ENCODE data around the gene MGAT4C.

The MGAT4C gene

GRCh38 chr12:85979641-85980040 is 276.6 kb downstream of the MGAT4C start:
- H3K36me3 ChIP-seq (ENCODE audit: control insufficient read depth, insufficient read depth, low read length), result no peaks in the 10 kb centered on the region

GRCh38 chr12:85975716-85976115 is 280.5 kb downstream of the MGAT4C start:
- H3K27me3 ChIP-seq (replicated peaks; ENCODE audit: control insufficient read depth, insufficient read depth, low read length), result no peaks in the 10 kb centered on the region
- no peak for DNase-seq (ENCODE audit: extremely low read depth, insufficient read length)
- H3K36me3 ChIP-seq (ENCODE audit: control insufficient read depth, insufficient read depth, low read length), result no peaks in the 10 kb centered on the region
- TF ChIP-seq, protein P1, sequence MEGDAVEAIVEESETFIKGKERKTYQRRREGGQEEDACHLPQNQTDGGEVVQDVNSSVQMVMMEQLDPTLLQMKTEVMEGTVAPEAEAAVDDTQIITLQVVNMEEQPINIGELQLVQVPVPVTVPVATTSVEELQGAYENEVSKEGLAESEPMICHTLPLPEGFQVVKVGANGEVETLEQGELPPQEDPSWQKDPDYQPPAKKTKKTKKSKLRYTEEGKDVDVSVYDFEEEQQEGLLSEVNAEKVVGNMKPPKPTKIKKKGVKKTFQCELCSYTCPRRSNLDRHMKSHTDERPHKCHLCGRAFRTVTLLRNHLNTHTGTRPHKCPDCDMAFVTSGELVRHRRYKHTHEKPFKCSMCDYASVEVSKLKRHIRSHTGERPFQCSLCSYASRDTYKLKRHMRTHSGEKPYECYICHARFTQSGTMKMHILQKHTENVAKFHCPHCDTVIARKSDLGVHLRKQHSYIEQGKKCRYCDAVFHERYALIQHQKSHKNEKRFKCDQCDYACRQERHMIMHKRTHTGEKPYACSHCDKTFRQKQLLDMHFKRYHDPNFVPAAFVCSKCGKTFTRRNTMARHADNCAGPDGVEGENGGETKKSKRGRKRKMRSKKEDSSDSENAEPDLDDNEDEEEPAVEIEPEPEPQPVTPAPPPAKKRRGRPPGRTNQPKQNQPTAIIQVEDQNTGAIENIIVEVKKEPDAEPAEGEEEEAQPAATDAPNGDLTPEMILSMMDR (IDR thresholded peaks at IDR 0.05; ENCODE audit: insufficient read depth, low read length, poor library complexity, severe bottlenecking), result no peak
- H3K4me3 ChIP-seq (replicated peaks; ENCODE audit: low read depth, low read length), result no peak overlapping the region

More at GRCh38 chr12:85979641-85980040, 276.6 kb downstream of the MGAT4C start:
- no peak for DNase-seq (ENCODE audit: extremely low read depth, insufficient read length)
- no peak overlapping the region for H3K4me3 ChIP-seq (replicated peaks; ENCODE audit: low read depth, low read length)
- H3K27me3 ChIP-seq (replicated peaks; ENCODE audit: control insufficient read depth, insufficient read depth, low read length), result no peaks in the 10 kb centered on the region
- TF ChIP-seq, protein P1 (IDR thresholded peaks at IDR 0.05; ENCODE audit: insufficient read depth, low read length, poor library complexity, severe bottlenecking), result no peak

- TF ChIP-seq, protein P1 (IDR thresholded peaks at IDR 0.05; ENCODE audit: insufficient read depth, low read length, poor library complexity, severe bottlenecking), result no peak
- H3K4me3 ChIP-seq (replicated peaks; ENCODE audit: low read depth, low read length), result no peak overlapping the region
- no peak for DNase-seq (ENCODE audit: extremely low read depth, insufficient read length)
- no peaks in the 10 kb centered on the region for H3K36me3 ChIP-seq (ENCODE audit: control insufficient read depth, insufficient read depth, low read length)
- H3K27me3 ChIP-seq (replicated peaks; ENCODE audit: control insufficient read depth, insufficient read depth, low read length), result no peaks in the 10 kb centered on the region
Measured at GRCh38 chr12:85971800-85972199, 284.4 kb downstream of the MGAT4C start.

- TF ChIP-seq, protein P1 (IDR thresholded peaks at IDR 0.05; ENCODE audit: insufficient read depth, low read length, poor library complexity, severe bottlenecking), result no peak
- DNase-seq (ENCODE audit: extremely low read depth, insufficient read length), result no peak
Measured at GRCh38 chr12:85968606-85969005, 287.6 kb downstream of the MGAT4C start.

GRCh38 chr12:85963326-85963725 is 292.9 kb downstream of the MGAT4C start:
- no peak for DNase-seq (ENCODE audit: extremely low read depth, insufficient read length)

More at GRCh38 chr12:85968606-85969005, 287.6 kb downstream of the MGAT4C start:
- no peaks in the 10 kb centered on the region for H3K36me3 ChIP-seq (ENCODE audit: control insufficient read depth, insufficient read depth, low read length)
- no peak overlapping the region for H3K4me3 ChIP-seq (replicated peaks; ENCODE audit: low read depth, low read length)
- no peaks in the 10 kb centered on the region for H3K27me3 ChIP-seq (replicated peaks; ENCODE audit: control insufficient read depth, insufficient read depth, low read length)

More at GRCh38 chr12:85963326-85963725, 292.9 kb downstream of the MGAT4C start:
- no peak overlapping the region for H3K4me3 ChIP-seq (replicated peaks; ENCODE audit: low read depth, low read length)
- no peaks in the 10 kb centered on the region for H3K36me3 ChIP-seq (ENCODE audit: control insufficient read depth, insufficient read depth, low read length)
- no peaks in the 10 kb centered on the region for H3K27me3 ChIP-seq (replicated peaks; ENCODE audit: control insufficient read depth, insufficient read depth, low read length)
- TF ChIP-seq, protein P1 (IDR thresholded peaks at IDR 0.05; ENCODE audit: insufficient read depth, low read length, poor library complexity, severe bottlenecking), result no peak
